GM12872 (cell line): ENCODE data around the gene NANOS2.

Experiments
- TF ChIP-seq, protein P1 (sequence below): IDR thresholded peaks from 3 replicates; pipeline ENCODE4 v1.5.1; 2011; ENCODE audit warnings: low read depth, mild to moderate bottlenecking, low read length, moderate library complexity; ENCODE audit not compliant: insufficient read depth

The NANOS2 gene

GRCh38 chr19:45900738-45901431 is 13.7 kb downstream of the NANOS2 start:
- TF ChIP-seq, protein P1, sequence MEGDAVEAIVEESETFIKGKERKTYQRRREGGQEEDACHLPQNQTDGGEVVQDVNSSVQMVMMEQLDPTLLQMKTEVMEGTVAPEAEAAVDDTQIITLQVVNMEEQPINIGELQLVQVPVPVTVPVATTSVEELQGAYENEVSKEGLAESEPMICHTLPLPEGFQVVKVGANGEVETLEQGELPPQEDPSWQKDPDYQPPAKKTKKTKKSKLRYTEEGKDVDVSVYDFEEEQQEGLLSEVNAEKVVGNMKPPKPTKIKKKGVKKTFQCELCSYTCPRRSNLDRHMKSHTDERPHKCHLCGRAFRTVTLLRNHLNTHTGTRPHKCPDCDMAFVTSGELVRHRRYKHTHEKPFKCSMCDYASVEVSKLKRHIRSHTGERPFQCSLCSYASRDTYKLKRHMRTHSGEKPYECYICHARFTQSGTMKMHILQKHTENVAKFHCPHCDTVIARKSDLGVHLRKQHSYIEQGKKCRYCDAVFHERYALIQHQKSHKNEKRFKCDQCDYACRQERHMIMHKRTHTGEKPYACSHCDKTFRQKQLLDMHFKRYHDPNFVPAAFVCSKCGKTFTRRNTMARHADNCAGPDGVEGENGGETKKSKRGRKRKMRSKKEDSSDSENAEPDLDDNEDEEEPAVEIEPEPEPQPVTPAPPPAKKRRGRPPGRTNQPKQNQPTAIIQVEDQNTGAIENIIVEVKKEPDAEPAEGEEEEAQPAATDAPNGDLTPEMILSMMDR = no peak

- TF ChIP-seq, protein P1 = no peak
Observed at GRCh38 chr19:45899919-45900589, 14.5 kb downstream of the NANOS2 start.

- TF ChIP-seq, protein P1 = no peak
Observed at GRCh38 chr19:45899253-45899652, 15.3 kb downstream of the NANOS2 start.

- TF ChIP-seq, protein P1 = no peak
Observed at GRCh38 chr19:45897261-45897812, 17.2 kb downstream of the NANOS2 start.

GRCh38 chr19:45895519-45895972 is 19.0 kb downstream of the NANOS2 start:
- TF ChIP-seq, protein P1 = no peak

GRCh38 chr19:45890877-45891276 is 23.7 kb downstream of the NANOS2 start:
- TF ChIP-seq, protein P1 = no peak

DNA sequence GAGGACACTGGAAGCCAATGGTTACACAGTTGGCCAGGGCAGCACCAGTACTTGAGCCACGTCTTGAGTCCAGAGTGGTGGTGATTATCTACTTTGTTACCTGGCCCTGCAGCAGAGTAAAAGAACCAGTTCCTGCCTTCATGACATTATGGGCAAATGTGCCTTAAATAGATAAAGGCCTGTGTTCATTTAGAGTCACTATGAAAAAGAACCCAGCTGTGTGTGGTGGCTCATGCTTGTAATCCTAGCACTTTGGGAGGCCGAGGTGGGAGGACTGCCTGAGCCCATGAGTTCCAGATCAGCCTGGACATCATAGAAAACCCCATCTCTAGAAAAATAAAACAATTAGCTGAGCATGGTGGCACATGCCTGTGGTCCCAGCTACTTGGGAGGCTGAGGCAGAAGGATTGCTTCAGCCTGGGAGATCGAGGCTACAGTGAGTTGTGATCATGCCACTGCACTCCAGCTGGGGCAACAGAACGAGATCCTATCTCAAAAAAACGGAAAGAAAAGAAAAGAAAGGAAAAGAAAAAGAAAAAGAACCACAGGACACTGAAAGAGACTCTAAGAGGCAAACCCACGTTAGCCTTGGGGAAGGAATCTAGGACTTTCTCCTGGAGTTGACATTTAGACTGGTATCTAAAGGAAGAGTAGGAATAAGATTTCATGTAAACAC is 25.2 kb downstream of the NANOS2 start:
- TF ChIP-seq, protein P1 = no peak
